C4-2B (cell line): ENCODE results near the gene RPRML.
A peak's percentile ranks its signal among the peaks of the same experiment; 100 is the strongest.

ENCODE experiments used
- H3K27ac ChIP-seq: fragments of 450-650 bp; 2 replicates; pipeline ENCODE4 v1.5.1; 2017
- CTCF ChIP-seq: fragments of 450-650 bp; conservative IDR thresholded peaks from 2 replicates; pipeline ENCODE4 v1.5.1; 2017; ENCODE audit warnings: mild to moderate bottlenecking
- ZFX ChIP-seq: fragments of 450-650 bp; IDR thresholded peaks from 2 replicates; pipeline ENCODE4 v1.6.1; 2017

RPRML gene

GRCh38 chr17:46942441-46943217, 36.4 kb downstream of the RPRML start:
- no peak overlapping the region for H3K27ac ChIP-seq
- TF ChIP-seq CTCF (peak; percentile 93), ZFX (no peak)

GRCh38 chr17:46940692-46941404, 38.2 kb downstream of the RPRML start:
- peak; percentile 97 for TF ChIP-seq CTCF
- TF ChIP-seq ZFX, result no peak
- no peak overlapping the region for H3K27ac ChIP-seq

GRCh38 chr17:46935658-46936266, 43.3 kb downstream of the RPRML start:
- H3K27ac ChIP-seq, result no peak overlapping the region
- TF ChIP-seq CTCF (no peak), ZFX (no peak)

GRCh38 chr17:46931596-46931995, 47.5 kb downstream of the RPRML start:
- no peak overlapping the region for H3K27ac ChIP-seq
- TF ChIP-seq CTCF (no peak), ZFX (no peak)

GRCh38 chr17:46930051-46930450, 49.0 kb downstream of the RPRML start:
- H3K27ac ChIP-seq, result no peak overlapping the region
- no peak for TF ChIP-seq CTCF
- no peak for TF ChIP-seq ZFX

- no peak overlapping the region for H3K27ac ChIP-seq
- TF ChIP-seq ZFX (no peak), CTCF (no peak)
Measured at GRCh38 chr17:46929413-46929812, 49.6 kb downstream of the RPRML start.
